GM12878 (cell line): ENCODE data around the gene MAP3K5. TPM values are rescaled to one million over a fixed set of nuclear protein-coding genes. Genes with fewer than 3 reads are reported as not detected.
A peak's percentile ranks its signal among the peaks of the same experiment; 100 is the strongest.

Experiments
- ATAC-seq: fragments of 200-7000 bp; cut with Tn5 transposase; 3 replicates; pipeline ENCODE4 v1.9.1; 2020; ENCODE audit warnings: mild to moderate bottlenecking, moderate library complexity
- BruUV-seq: library from RNA; stranded (reverse); fragments of 400-500 nt; replicated peaks from 2 replicates; lab custom pipeline; 2021; lab: Mats Ljungman, UMichigan
- CTCF ChIA-PET: fragments of 300-600 bp; sonication (Branson Sonifier 250); formaldehyde crosslinking; extraction: SDS; loops from one replicate; lab custom pipeline; 2021; ENCODE audit warnings: inconsistent platforms; lab: Yijun Ruan, JAX
- POLR2A ChIA-PET: fragments of 350-600 bp; formaldehyde crosslinking; extraction: SDS; loops from one replicate; lab custom pipeline; 2021; ENCODE audit warnings: inconsistent platforms; lab: Charles Lee
- RAD21 ChIA-PET: fragments of 300-600 bp; sonication (Branson Sonifier 250); formaldehyde crosslinking; loops from one replicate; lab custom pipeline; 2023; ENCODE audit warnings: antibody characterized with exemption; ENCODE audit not compliant: unreplicated experiment; lab: Charles Lee
- SMC1A ChIA-PET: fragments of 300-600 bp; sonication (Branson Sonifier 250); formaldehyde crosslinking; loops from one replicate; lab custom pipeline; 2023; ENCODE audit not compliant: unreplicated experiment, uncharacterized antibody; lab: Charles Lee
- DNase-seq: peaks from one replicate; pipeline ENCODE4 v3.0.0-alpha.2; 2011; ENCODE audit warnings: low read depth, low spot score
- FAIRE-seq: peaks from 3 replicates; lab custom pipeline; 2011; peaks lifted over from hg19 to GRCh38; lab: Jason Lieb, UNC
- H2AFZ ChIP-seq: 2 replicates; pipeline ENCODE4 v1.6.0; 2011; ENCODE audit warnings: low read depth, low read length, control low read depth; ENCODE audit not compliant: control insufficient read depth
- H3K27ac ChIP-seq: 2 replicates; pipeline ENCODE4 v1.5.1; 2011; ENCODE audit warnings: control low read depth; ENCODE audit not compliant: control insufficient read depth, insufficient read depth
- H3K27me3 ChIP-seq, 2 experiments: replicated peaks in 1 of 2; 2 replicates each; pipeline versions ENCODE4 v1.6.0 to v1.6.1; 2011; ENCODE audit warnings: low read length in 1 of 2; ENCODE audit not compliant: control insufficient read depth in 2 of 2, insufficient read depth in 2 of 2
- H3K36me3 ChIP-seq, 2 experiments: 2 replicates each; pipeline ENCODE4 v1.5.1; 2011; ENCODE audit warnings: low read length in 1 of 2; ENCODE audit not compliant: control insufficient read depth in 2 of 2, insufficient read depth in 2 of 2
- H3K4me1 ChIP-seq: 2 replicates; pipeline ENCODE4 v1.6.1; 2011; ENCODE audit warnings: mild to moderate bottlenecking, low read length, moderate library complexity, mixed read lengths; ENCODE audit not compliant: control insufficient read depth, insufficient read depth
- H3K4me2 ChIP-seq: 2 replicates; pipeline ENCODE4 v1.6.0; 2011; ENCODE audit warnings: control low read depth; ENCODE audit not compliant: control insufficient read depth, insufficient read depth
- H3K4me3 ChIP-seq: fragments of 200-600 bp; sonication (generic); 2 replicates; pipeline ENCODE4 v1.5.1; 2016
- H3K79me2 ChIP-seq: 2 replicates; pipeline ENCODE4 v1.6.0; 2011; ENCODE audit warnings: low read length; ENCODE audit not compliant: control insufficient read depth, insufficient read depth
- H3K9ac ChIP-seq: 2 replicates; pipeline ENCODE4 v1.8.0; 2011; ENCODE audit warnings: low read length, control low read depth, mixed read lengths; ENCODE audit not compliant: control insufficient read depth, insufficient read depth
- H3K9me3 ChIP-seq: replicated peaks from 3 replicates; pipeline ENCODE4 v1.5.1; 2011; ENCODE audit warnings: mild to moderate bottlenecking, low read length; ENCODE audit not compliant: control insufficient read depth, insufficient read depth
- H4K20me1 ChIP-seq: 2 replicates; pipeline ENCODE4 v1.6.0; 2011; ENCODE audit not compliant: control insufficient read depth, insufficient read depth
- CEBPB ChIP-seq, 2 experiments: fragments of 150-350 bp in 1 of 2; IDR thresholded peaks; 2 replicates each; pipeline ENCODE4 v1.6.1; 2012 to 2014; ENCODE audit warnings: low read depth in 2 of 2, low read length in 2 of 2, borderline replicate concordance in 1 of 2, inconsistent platforms in 1 of 2
- MEF2B ChIP-seq: fragments of 450-650 bp; IDR thresholded peaks from 2 replicates; pipeline ENCODE4 v1.6.1; 2018; ENCODE audit warnings: mild to moderate bottlenecking, moderate library complexity; ENCODE audit not compliant: partially characterized antibody, poor library complexity, severe bottlenecking
- PML ChIP-seq: IDR thresholded peaks from 2 replicates; pipeline ENCODE4 v1.6.1; 2012; ENCODE audit warnings: low read length, inconsistent platforms
- POU2F2 ChIP-seq: IDR thresholded peaks from 3 replicates; pipeline ENCODE4 v1.6.1; 2011; ENCODE audit warnings: low read depth, mild to moderate bottlenecking, low read length, borderline replicate concordance
- RUNX3 ChIP-seq: IDR thresholded peaks from 2 replicates; pipeline ENCODE4 v1.6.1; 2012; ENCODE audit warnings: low read length, inconsistent platforms
- STAT1 ChIP-seq: fragments of 450-650 bp; conservative IDR thresholded peaks from 2 replicates; pipeline ENCODE4 v1.6.1; 2014; ENCODE audit warnings: antibody characterized with exemption, mild to moderate bottlenecking
- WGBS: methylation state at CpG from one replicate; pipeline ENCODE4 v1.1.6; 2016; ENCODE audit warnings: low lambda C conversion rate; ENCODE audit not compliant: insufficient replicate concordance, insufficient coverage; ENCODE audit errors: missing lambda C conversion rate; 5-methylcytosine and 5-hydroxymethylcytosine counted together
- in situ Hi-C: fragments of 300-500 bp; cut with MboI; formaldehyde crosslinking; loops from 9 replicates; pipeline ENCODE4 v1.14.3; 2018; ENCODE audit warnings: mixed read lengths
- intact Hi-C: fragments of 100-400 bp; cut with micrococcal nuclease; formaldehyde crosslinking; loops from one replicate; pipeline ENCODE4 v1.14.2; 2022; ENCODE audit not compliant: unreplicated experiment
- polyA plus RNA-seq, 11 experiments: library from polyadenylated mRNA; depleted of rRNA in 4 of 11; unstranded in 6 of 11; stranded (reverse) in 5 of 11; fragments of >200 nt; fragmentation: Nextera tagmentation in 4 of 11; fragmentation: Illumina TruSeq in 1 of 11; extraction: Ambion mirVana in 4 of 11; extraction: Trizol in 1 of 11; gene quantifications; 1 replicate in 1 of 11; 2 replicates in 10 of 11; pipeline versions ENCODE4 v1.2.1 to v1.2.3, GENCODE V29; 2011 to 2016; ENCODE audit warnings: inconsistent platforms in 2 of 11, missing spikeins in 2 of 11, low read depth in 1 of 11
- total RNA-seq, 4 experiments: library from RNA; depleted of rRNA in 3 of 4; stranded (reverse); fragments of >200 nt in 3 of 4; fragmentation: Illumina TruSeq in 1 of 4; extraction: Trizol in 1 of 4; gene quantifications; 2 replicates each; pipeline versions ENCODE4 v1.2.1 to v1.2.3, GENCODE V29; 2013 to 2021
- TF ChIP-seq, protein P1 (sequence below): IDR thresholded peaks from 2 replicates; pipeline ENCODE4 v1.6.1; 2011; ENCODE audit warnings: borderline replicate concordance, low read depth, mild to moderate bottlenecking, moderate library complexity, low read length; ENCODE audit not compliant: insufficient read depth, poor library complexity, severe bottlenecking

Gene MAP3K5
- total and polyA plus RNA-seq, 10 of the 15 experiments (the other 5 are each of a cell fraction or from before 2014, with no cell fraction given): 5.4 to 34.3 (median 26.4) TPM

DNA sequence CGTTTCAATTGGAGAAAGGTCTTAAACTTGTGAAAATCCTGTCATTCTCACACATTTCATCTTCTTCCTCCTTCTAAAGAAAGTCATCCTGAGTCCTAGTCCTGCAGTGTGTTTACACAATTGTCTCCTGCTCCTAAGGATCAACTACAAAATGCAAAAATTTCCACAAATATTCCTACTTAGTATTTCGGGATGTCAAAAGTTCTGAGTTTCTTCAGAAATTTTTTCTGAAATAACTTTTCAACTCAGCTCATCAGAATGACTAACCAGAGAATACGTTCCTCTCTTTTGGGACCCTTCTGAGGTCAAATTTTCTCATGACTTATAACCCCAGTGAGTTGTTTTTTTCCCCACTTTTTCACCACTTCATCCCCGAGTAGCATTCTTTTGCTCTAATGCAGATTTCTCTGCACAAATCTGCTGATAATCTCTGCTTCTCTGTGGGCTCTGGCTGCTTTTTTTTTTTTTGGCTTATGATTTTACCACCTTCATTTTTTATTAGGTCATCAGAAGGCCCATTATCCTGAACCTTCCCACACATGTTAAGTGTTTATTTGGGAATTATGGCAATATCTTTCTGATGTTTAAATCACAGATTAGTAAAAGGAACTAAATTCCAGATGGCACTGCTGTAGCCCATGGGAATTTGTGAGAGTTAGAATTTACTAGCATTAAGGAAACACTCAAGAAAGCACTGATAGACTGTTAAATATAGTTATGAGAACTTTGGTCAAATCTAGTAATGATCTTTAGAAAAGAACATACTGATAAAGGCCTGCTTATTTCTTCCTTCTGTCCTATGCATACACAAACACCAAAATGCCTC is 41.4 kb downstream of the MAP3K5 start:
- no peak for DNase-seq
- 2% methylated on average over 4 of the region's 4 CpGs for WGBS
- POLR2A ChIA-PET: interaction anchor here (0.6 to 4.0 kb wide), 6 partner anchors 10 to 93 kb away, joined by 3 to 43 read pairs (median 4); no protein-coding TSS in a partner anchor
- peak overlapping the region; percentile 93 for H3K27ac ChIP-seq
- CTCF ChIA-PET: interaction anchor here (1.0 to 2.1 kb wide), 4 partner anchors 10 to 42 kb away, joined by 3 to 9 read pairs (median 5); partner anchors contain the start of gene MAP3K5
- peaks cover 2 to 5% of the 10 kb centered on the region in 2 experiments; a peak in 3 of 4 replicates for H3K36me3 ChIP-seq
- no peaks in the 10 kb centered on the region for H3K27me3 ChIP-seq
- no peaks in the 10 kb centered on the region for H4K20me1 ChIP-seq
- peak overlapping the region; percentile 31; the same call in 1 of the 2 replicates for H3K4me3 ChIP-seq
- FAIRE-seq: peak; percentile 56
- in situ Hi-C loops: no loop called here
- peak overlapping the region; percentile 67 for H3K4me2 ChIP-seq
- peaks cover 48% of the 10 kb centered on the region for H3K4me1 ChIP-seq
- ATAC-seq: peak; percentile 32; the same call in 2 of the 3 replicates
- H2AFZ ChIP-seq: no peak overlapping the region
- intact Hi-C loops: loop anchor here (1.0 kb wide), 3 partner anchors 13 to 41 kb away; partner anchors contain the start of gene MAP3K5
- 0 out of 2 replicates have a peak, but pooled peaks have one; percentile 18 for TF ChIP-seq STAT1
- TF ChIP-seq PML: no peak
- 0 out of 4 replicates have a peak, but pooled peaks of 1 of the 2 experiments have one; percentile 46 for TF ChIP-seq CEBPB (IDR thresholded peaks at IDR 0.05; ENCODE audit: borderline replicate concordance in 1 of 2, low read depth in 2 of 2, low read length in 2 of 2)
- TF ChIP-seq POU2F2: no peak
- peak; percentile 46 for TF ChIP-seq MEF2B
- TF ChIP-seq, protein P1, sequence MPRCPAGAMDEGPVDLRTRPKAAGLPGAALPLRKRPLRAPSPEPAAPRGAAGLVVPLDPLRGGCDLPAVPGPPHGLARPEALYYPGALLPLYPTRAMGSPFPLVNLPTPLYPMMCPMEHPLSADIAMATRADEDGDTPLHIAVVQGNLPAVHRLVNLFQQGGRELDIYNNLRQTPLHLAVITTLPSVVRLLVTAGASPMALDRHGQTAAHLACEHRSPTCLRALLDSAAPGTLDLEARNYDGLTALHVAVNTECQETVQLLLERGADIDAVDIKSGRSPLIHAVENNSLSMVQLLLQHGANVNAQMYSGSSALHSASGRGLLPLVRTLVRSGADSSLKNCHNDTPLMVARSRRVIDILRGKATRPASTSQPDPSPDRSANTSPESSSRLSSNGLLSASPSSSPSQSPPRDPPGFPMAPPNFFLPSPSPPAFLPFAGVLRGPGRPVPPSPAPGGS: no peak
- TF ChIP-seq RUNX3: peak; percentile 8; the same call in 1 of the 2 replicates
- SMC1A ChIA-PET: interaction anchor here (0.8 to 19.4 kb wide), 4 partner anchors 12 to 40 kb away, joined by 4 to 370 read pairs (median 48); no protein-coding TSS in a partner anchor
- H3K79me2 ChIP-seq: peaks cover 96% of the 10 kb centered on the region
- RAD21 ChIA-PET: interaction anchor here (1.0 to 4.4 kb wide), 5 partner anchors 12 to 41 kb away, joined by 3 to 59 read pairs (median 7); partner anchors contain the start of gene MAP3K5
- H3K9me3 ChIP-seq: no peaks in the 10 kb centered on the region
- H3K9ac ChIP-seq: peak overlapping the region; percentile 69
- no TSS peak for BruUV-seq
